ENCODE results near the gene STRADA.
A peak's percentile ranks its signal among the peaks of the same experiment; 100 is the strongest.
"Not testable (repeated sequence)": the region's sequence is repeated elsewhere in the genome, so short reads cannot be mapped to it uniquely, and the experiment has no call there.

STRADA gene

GRCh38 chr17:63758428-63758827 is 16.8 kb upstream of the STRADA start:
- H3K4me3 ChIP-seq (ENCODE audit: low read depth, low read length) = no peak overlapping the region

- no peak overlapping the region for H3K4me3 ChIP-seq (ENCODE audit: low read depth, low read length)
Observed at GRCh38 chr17:63754046-63754445, 12.4 kb upstream of the STRADA start.

- no peak overlapping the region for H3K4me3 ChIP-seq (ENCODE audit: low read depth, low read length)
Observed at GRCh38 chr17:63753215-63753614, 11.6 kb upstream of the STRADA start.

- no peak overlapping the region for H3K4me3 ChIP-seq (ENCODE audit: low read depth, low read length)
Observed at GRCh38 chr17:63752707-63753106, 11.1 kb upstream of the STRADA start.

- H3K4me3 ChIP-seq (ENCODE audit: low read depth, low read length) = no peak overlapping the region
Observed at GRCh38 chr17:63751806-63752205, 10.2 kb upstream of the STRADA start.

- peak overlapping the region; percentile 80 for H3K4me3 ChIP-seq (ENCODE audit: low read depth, low read length)
Observed at GRCh38 chr17:63741143-63741407, 524 bp downstream of the STRADA start.

GRCh38 chr17:63740464-63741142 is 996 bp downstream of the STRADA start:
- H3K4me3 ChIP-seq (ENCODE audit: low read depth, low read length) = peak overlapping the region; percentile 80

GRCh38 chr17:63735691-63736090 is 5.9 kb downstream of the STRADA start:
- no peak overlapping the region for H3K4me3 ChIP-seq (ENCODE audit: low read depth, low read length)

- H3K4me3 ChIP-seq (ENCODE audit: low read depth, low read length) = no peak overlapping the region
Observed at GRCh38 chr17:63722403-63722802, 19.2 kb downstream of the STRADA start.

- H3K4me3 ChIP-seq (ENCODE audit: low read depth, low read length) = not testable (repeated sequence)
Observed at GRCh38 chr17:63720194-63720593, 21.4 kb downstream of the STRADA start.

GRCh38 chr17:63718988-63719387 is 22.6 kb downstream of the STRADA start:
- no peak overlapping the region for H3K4me3 ChIP-seq (ENCODE audit: low read depth, low read length)

GRCh38 chr17:63716426-63716825 is 25.2 kb downstream of the STRADA start:
- H3K4me3 ChIP-seq (ENCODE audit: low read depth, low read length) = no peak overlapping the region

GRCh38 chr17:63714550-63715277 is 26.9 kb downstream of the STRADA start:
- H3K4me3 ChIP-seq (ENCODE audit: low read depth, low read length) = no peak overlapping the region

GRCh38 chr17:63709110-63709509 is 32.5 kb downstream of the STRADA start:
- H3K4me3 ChIP-seq (ENCODE audit: low read depth, low read length) = no peak overlapping the region

GRCh38 chr17:63707151-63707550 is 34.4 kb downstream of the STRADA start:
- no peak overlapping the region for H3K4me3 ChIP-seq (ENCODE audit: low read depth, low read length)

- no peak overlapping the region for H3K4me3 ChIP-seq (ENCODE audit: low read depth, low read length)
Observed at GRCh38 chr17:63706336-63707082, 35.1 kb downstream of the STRADA start.

- no peak overlapping the region for H3K4me3 ChIP-seq (ENCODE audit: low read depth, low read length)
Observed at GRCh38 chr17:63705657-63706056, 35.9 kb downstream of the STRADA start.

GRCh38 chr17:63704836-63705235 is 36.8 kb downstream of the STRADA start:
- no peak overlapping the region for H3K4me3 ChIP-seq (ENCODE audit: low read depth, low read length)

GRCh38 chr17:63704259-63704576 is 37.4 kb downstream of the STRADA start:
- no peak overlapping the region for H3K4me3 ChIP-seq (ENCODE audit: low read depth, low read length)

GRCh38 chr17:63703556-63704258 is 37.9 kb downstream of the STRADA start:
- H3K4me3 ChIP-seq (ENCODE audit: low read depth, low read length) = no peak overlapping the region

GRCh38 chr17:63703029-63703428 is 38.6 kb downstream of the STRADA start:
- no peak overlapping the region for H3K4me3 ChIP-seq (ENCODE audit: low read depth, low read length)

- H3K4me3 ChIP-seq (ENCODE audit: low read depth, low read length) = no peak overlapping the region
Observed at GRCh38 chr17:63702721-63703015, 38.9 kb downstream of the STRADA start.

Measured in iPS-11a (cell line).